OCI-LY7 (cell line): ENCODE measurements around the gene EPB41L4A. TPM values are rescaled to one million over a fixed set of nuclear protein-coding genes. Genes with fewer than 3 reads are reported as not detected.

Source experiments
- BruUV-seq: library from RNA; stranded (reverse); fragments of 400-500 nt; replicated peaks from 2 replicates; lab custom pipeline; 2021; lab: Mats Ljungman, UMichigan
- CTCF ChIA-PET: fragments of 300-600 bp; sonication (Branson Sonifier 250); formaldehyde crosslinking; loops from one replicate; lab custom pipeline; 2022; ENCODE audit warnings: antibody characterized with exemption; ENCODE audit not compliant: unreplicated experiment; lab: Charles Lee
- POLR2A ChIA-PET: fragments of 300-600 bp; sonication (Branson Sonifier 250); formaldehyde crosslinking; loops from one replicate; lab custom pipeline; 2022; ENCODE audit warnings: antibody characterized with exemption; lab: Charles Lee
- DNase-seq: peaks from one replicate; pipeline ENCODE4 v3.0.0-alpha.2; 2015; ENCODE audit warnings: low spot score
- H2AFZ ChIP-seq: fragments of 200-600 bp; sonication (generic), shearing (Covaris generic); 2 replicates; pipeline ENCODE4 v1.6.1; 2014; ENCODE audit warnings: mild to moderate bottlenecking, antibody characterized with exemption, low read length, moderate library complexity
- H3K27ac ChIP-seq: fragments of 200-600 bp; sonication (generic); 2 replicates; pipeline ENCODE4 v1.5.1; 2014; ENCODE audit warnings: mixed run types, low read depth, mild to moderate bottlenecking, moderate library complexity, low read length, inconsistent platforms; ENCODE audit not compliant: poor library complexity, severe bottlenecking
- H3K36me3 ChIP-seq: fragments of 200-600 bp; sonication (generic); 2 replicates; pipeline ENCODE4 v1.6.1; 2014; ENCODE audit warnings: mild to moderate bottlenecking, antibody characterized with exemption, low read length, moderate library complexity, mixed read lengths; ENCODE audit not compliant: insufficient read depth
- H3K4me1 ChIP-seq: fragments of 200-600 bp; sonication (generic); 2 replicates; pipeline ENCODE4 v1.5.1; 2014; ENCODE audit warnings: mild to moderate bottlenecking, low read length; ENCODE audit not compliant: insufficient read depth, poor library complexity, severe bottlenecking
- H3K4me2 ChIP-seq: fragments of 200-600 bp; sonication (generic); 2 replicates; pipeline ENCODE4 v1.6.1; 2014; ENCODE audit warnings: mild to moderate bottlenecking, low read length
- H3K4me3 ChIP-seq: fragments of 200-600 bp; sonication (generic); 2 replicates; pipeline ENCODE4 v1.5.1; 2014; ENCODE audit warnings: mild to moderate bottlenecking, low read depth, low read length; ENCODE audit not compliant: poor library complexity, severe bottlenecking
- H3K79me2 ChIP-seq: fragments of 200-600 bp; sonication (generic); 2 replicates; pipeline ENCODE4 v1.6.1; 2016; ENCODE audit warnings: low read depth, mild to moderate bottlenecking, low read length, moderate library complexity, mixed read lengths; ENCODE audit not compliant: insufficient read depth
- H3K9me2 ChIP-seq: fragments of 200-600 bp; sonication (generic); 2 replicates; pipeline ENCODE4 v1.6.1; 2016; ENCODE audit warnings: mild to moderate bottlenecking, low read length, mixed read lengths; ENCODE audit not compliant: insufficient read depth
- H3K9me3 ChIP-seq: fragments of 200-600 bp; sonication (generic); 2 replicates; pipeline ENCODE4 v1.6.1; 2014; ENCODE audit warnings: mild to moderate bottlenecking, mixed run types, low read length, mixed read lengths
- H4K20me1 ChIP-seq: fragments of 200-600 bp; sonication (generic); 2 replicates; pipeline ENCODE4 v1.6.1; 2014; ENCODE audit warnings: mild to moderate bottlenecking, antibody characterized with exemption, low read length, moderate library complexity, mixed read lengths; ENCODE audit not compliant: insufficient read depth
- CTCF ChIP-seq: fragments of 200-600 bp; sonication (generic); conservative IDR thresholded peaks from 2 replicates; pipeline ENCODE4 v1.5.1; 2014; ENCODE audit warnings: mild to moderate bottlenecking, antibody characterized with exemption, low read length, moderate library complexity, mixed read lengths
- EZH2phosphoT487 ChIP-seq: fragments of 200-600 bp; sonication (generic); IDR thresholded peaks from 2 replicates; pipeline ENCODE4 v1.6.1; 2018; ENCODE audit warnings: low read depth, borderline replicate concordance, mild to moderate bottlenecking, mixed run types, antibody characterized with exemption, low read length, moderate library complexity, mixed read lengths
- intact Hi-C: fragments of 100-400 bp; cut with micrococcal nuclease; formaldehyde crosslinking; loops from one replicate; pipeline ENCODE4 v1.10.0; 2022; ENCODE audit not compliant: unreplicated experiment
- total RNA-seq, 2 experiments: library from RNA; depleted of rRNA in 1 of 2; stranded (reverse); fragments of >200 nt in 1 of 2; shearing (Covaris generic) in 1 of 2; gene quantifications; 2 replicates each; pipeline ENCODE4 v1.2.3, GENCODE V29; 2014 to 2022

Gene EPB41L4A
- total RNA-seq, 2 experiments from 2014 or later: 0.03 TPM; not detected in 1

- Histone ChIP-seq H2AFZ (no peak overlapping the region), H3K27ac (no peak overlapping the region), H3K36me3 (no peaks in the 10 kb centered on the region), H4K20me1 (no peaks in the 10 kb centered on the region), H3K9me3 (no peaks in the 10 kb centered on the region), H3K9me2 (no peaks in the 10 kb centered on the region), H3K4me3 (no peak overlapping the region), H3K79me2 (no peaks in the 10 kb centered on the region), H3K4me2 (no peak overlapping the region), H3K4me1 (peaks cover 34% of the 10 kb centered on the region)
- TF ChIP-seq EZH2phosphoT487 (no peak), CTCF (no peak)
- intact Hi-C loops: no loop called here
- BruUV-seq: no TSS peak
- CTCF ChIA-PET: no interaction called here
- no peak for DNase-seq
- POLR2A ChIA-PET: interaction anchor here (0.7 kb wide), 3 partner anchors 35 to 1353 kb away, joined by 4 to 8 read pairs (median 5); no protein-coding TSS in a partner anchor
These were observed 140.0 kb downstream of the EPB41L4A start for GRCh38 chr5:112279082-112279481.

DNA sequence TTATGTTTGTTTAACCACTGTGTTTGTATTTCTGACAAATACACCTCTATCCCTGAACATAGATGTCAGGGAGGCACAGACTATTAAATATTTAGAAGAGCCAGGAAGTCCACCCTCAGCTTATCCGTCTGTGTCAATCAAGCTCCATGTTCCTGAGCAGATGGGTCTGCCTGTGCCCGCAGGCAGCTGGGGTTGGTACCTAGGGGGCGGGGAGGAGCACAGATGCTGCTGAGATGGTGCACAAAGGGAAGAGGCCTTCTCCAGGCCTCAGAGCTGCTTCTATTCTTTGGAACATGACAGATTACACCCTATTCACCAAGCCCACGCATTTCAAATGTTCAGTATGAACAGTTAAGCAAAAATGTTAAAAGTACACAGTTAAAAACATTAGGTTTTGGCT is 142.1 kb downstream of the EPB41L4A start:
- DNase-seq: peak; percentile 66
- TF ChIP-seq EZH2phosphoT487 (no peak), CTCF (0 out of 2 replicates have a peak, but pooled peaks have one; percentile 39)
- Histone ChIP-seq H3K27ac (no peak overlapping the region), H3K4me2 (peak overlapping the region; percentile 61), H2AFZ (peak overlapping the region; percentile 97), H3K4me1 (peaks cover 48% of the 10 kb centered on the region), H3K79me2 (no peaks in the 10 kb centered on the region), H3K9me2 (no peaks in the 10 kb centered on the region), H4K20me1 (no peaks in the 10 kb centered on the region), H3K4me3 (no peak overlapping the region), H3K9me3 (no peaks in the 10 kb centered on the region), H3K36me3 (no peaks in the 10 kb centered on the region)
- no TSS peak for BruUV-seq
- ChIA-PET CTCF (no interaction called here), POLR2A (interaction anchor here (0.5 to 1.1 kb wide), 3 partner anchors 54 to 1530 kb away, joined by 3 to 4 read pairs (median 3); no protein-coding TSS in a partner anchor)
- intact Hi-C loops: no loop called here

GRCh38 chr5:112275671-112276070 is 143.4 kb downstream of the EPB41L4A start:
- no TSS peak for BruUV-seq
- peak overlapping the region; percentile 97 for H2AFZ ChIP-seq
- no peaks in the 10 kb centered on the region for H4K20me1 ChIP-seq
- DNase-seq: peak; percentile 26
- no peaks in the 10 kb centered on the region for H3K9me3 ChIP-seq
- no peak overlapping the region for H3K4me3 ChIP-seq
- TF ChIP-seq CTCF (no peak), EZH2phosphoT487 (no peak)
- H3K79me2 ChIP-seq: no peaks in the 10 kb centered on the region
- H3K9me2 ChIP-seq: no peaks in the 10 kb centered on the region
- ChIA-PET CTCF (no interaction called here), POLR2A (interaction anchor here (1.5 kb wide), 1 partner anchor 8 kb away, joined by 3 read pairs; no protein-coding TSS in a partner anchor)
- no peak overlapping the region for H3K27ac ChIP-seq
- intact Hi-C loops: no loop called here
- H3K4me1 ChIP-seq: peaks cover 51% of the 10 kb centered on the region
- no peaks in the 10 kb centered on the region for H3K36me3 ChIP-seq
- peak overlapping the region; percentile 61 for H3K4me2 ChIP-seq
